GM18499 (cell line): ENCODE results near the gene TSEN54.

ENCODE experiments used
- ATAC-seq: cut with Tn5 transposase; IDR thresholded peaks from one replicate; pipeline ENCODE4 v1.9.1; 2021; ENCODE audit warnings: moderate number of reproducible peaks; ENCODE audit not compliant: insufficient read depth, unreplicated experiment

Gene TSEN54

GRCh38 chr17:75502721-75503329 is 13.5 kb upstream of the TSEN54 start:
- no peak for ATAC-seq

GRCh38 chr17:75503337-75503950 is 12.9 kb upstream of the TSEN54 start:
- ATAC-seq = no peak

- ATAC-seq = no peak
Measured at GRCh38 chr17:75503976-75504346, 12.4 kb upstream of the TSEN54 start.

DNA sequence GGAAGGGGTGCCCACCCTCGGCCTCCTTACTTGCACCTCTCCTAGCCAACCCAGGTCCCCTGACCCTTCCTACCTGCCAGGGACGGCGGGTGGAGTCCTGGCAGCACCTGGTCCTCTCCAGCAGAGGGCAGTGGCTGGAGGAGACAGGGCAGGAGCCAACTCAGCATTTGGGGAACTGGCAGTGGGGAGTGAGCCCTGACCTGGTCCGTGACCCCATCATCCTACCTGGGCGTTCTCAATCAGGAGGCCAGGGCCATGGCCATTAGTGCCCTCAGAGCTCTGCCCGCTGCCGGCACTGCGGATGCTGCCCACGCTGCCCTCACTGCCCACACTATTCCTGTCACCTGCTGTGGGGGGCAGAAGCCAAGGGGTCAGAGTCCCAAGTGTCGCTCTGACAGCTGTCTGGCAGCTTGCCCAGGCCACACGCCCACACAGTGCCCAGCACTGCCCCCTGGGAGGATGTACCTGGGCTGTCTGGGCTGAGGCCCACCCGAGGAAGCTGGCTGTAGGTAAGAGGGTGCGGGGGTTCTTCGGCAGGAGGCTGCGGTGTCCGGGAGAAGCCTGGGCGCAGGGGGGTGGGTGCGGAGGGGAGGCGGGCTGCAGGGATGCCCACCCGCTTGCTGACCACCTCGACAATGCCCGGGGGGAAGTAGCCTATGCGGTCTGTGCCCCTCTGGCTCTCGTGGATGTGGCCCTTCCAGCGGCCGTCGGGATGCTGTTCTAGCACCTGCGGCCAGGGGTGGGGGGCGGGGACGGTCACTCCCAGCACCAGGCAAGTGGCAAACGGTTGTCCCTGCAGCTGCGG is 11.8 kb upstream of the TSEN54 start:
- no peak for ATAC-seq

DNA sequence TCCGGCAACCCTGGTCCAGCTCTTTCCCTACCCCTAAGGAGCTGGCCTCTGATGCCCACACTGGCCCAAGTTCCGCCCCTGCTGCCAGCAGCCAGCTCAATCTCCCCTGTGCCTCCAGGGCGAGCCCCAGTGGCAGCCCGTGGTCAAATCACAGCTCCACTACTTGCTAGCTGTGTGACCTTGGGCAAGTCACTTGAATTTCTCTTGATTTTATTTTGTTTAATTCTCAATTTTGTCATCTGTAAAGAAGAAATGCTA is 11.2 kb upstream of the TSEN54 start:
- ATAC-seq = no peak

GRCh38 chr17:75505640-75506039 is 10.7 kb upstream of the TSEN54 start:
- no peak for ATAC-seq

DNA sequence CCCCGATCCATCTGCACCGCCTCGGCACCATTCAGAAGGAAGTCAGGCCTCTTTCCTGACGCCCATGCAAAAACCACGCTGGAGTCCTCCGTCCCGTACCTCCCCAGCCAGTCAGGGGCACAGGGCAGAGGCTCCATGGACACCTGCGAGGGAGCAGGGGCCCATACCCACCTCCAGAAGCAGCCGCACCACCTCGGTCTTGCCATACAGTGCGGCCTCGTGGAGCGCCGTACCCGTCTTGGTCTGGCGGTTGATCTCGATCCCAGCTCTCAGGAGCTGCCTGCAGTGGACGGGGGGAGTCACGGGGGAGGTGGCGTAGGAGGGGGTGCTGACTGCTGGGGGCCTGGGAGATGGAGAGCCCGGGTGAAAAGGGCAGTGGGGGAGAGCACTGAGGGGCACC is 10.2 kb upstream of the TSEN54 start:
- ATAC-seq = no peak

DNA sequence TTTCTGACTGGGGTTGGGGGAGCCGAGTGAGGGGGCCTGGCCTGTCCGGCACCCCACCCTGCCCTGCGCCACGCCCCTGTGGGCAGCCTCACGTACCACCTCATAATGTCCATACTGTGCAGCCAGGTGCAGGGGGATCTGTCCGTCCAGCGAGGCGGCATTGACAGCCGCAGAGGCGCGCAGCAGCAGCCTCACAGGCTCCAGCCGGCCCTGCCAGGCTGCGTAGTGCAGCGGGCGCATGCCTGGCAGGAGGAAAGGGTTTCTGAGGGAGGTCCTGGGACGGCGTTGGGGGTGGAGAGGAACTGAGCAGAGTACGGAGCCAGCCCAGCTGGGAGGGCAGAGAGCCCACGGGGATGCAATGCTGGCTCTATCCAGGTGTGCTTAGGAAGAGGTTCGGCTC is 9.4 kb upstream of the TSEN54 start:
- no peak for ATAC-seq

DNA sequence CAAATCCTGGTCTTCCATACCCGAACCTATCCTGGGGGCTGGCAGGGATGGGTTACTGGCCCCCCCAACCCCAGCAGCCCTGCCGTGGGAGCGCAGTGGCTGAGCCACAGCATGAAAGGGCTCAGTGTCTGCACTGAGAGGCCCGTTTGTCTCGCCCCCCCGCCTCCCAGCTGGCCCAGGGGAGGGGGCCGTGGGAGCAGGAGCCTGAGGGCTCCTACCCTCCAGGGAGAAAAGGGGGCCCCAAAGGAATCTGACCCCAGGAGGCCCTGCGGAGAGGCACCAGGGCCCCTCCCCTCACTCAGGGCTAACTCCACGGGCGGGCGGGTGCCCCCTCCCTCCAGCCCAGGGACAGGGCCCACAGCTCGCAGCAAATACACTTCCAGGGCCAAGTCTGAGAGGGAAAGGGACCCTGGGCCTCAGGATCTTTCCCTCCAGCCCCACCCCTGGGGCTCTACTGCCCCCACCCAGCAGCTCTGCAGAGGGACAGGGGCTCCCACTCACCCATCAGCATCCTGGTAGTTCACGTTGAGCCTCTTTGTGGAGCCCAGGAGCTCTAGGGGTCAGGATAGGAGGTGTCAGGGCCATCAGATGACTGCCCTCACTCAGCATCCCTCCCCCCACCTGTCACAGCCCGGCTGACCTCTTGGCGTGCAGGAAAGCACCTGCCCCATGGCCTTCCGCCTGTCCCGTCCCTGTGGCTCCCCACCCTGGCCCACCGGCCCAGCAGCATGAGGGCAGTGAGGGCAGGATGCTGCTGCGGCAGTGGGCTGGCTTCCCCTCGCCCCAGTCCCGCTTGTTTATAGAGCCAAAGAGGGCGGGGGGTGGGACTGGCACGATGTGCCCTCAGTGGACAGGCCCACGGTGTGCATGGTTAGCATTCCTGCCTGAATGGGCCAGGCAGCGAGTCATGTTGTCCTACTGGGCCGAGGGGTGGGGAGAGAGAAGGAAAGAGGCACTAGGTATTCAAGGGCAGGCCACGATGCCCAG is 8.3 kb upstream of the TSEN54 start:
- ATAC-seq = no peak

- ATAC-seq = no peak
Measured at GRCh38 chr17:75508931-75509361, 7.4 kb upstream of the TSEN54 start.

GRCh38 chr17:75509528-75510258 is 6.6 kb upstream of the TSEN54 start:
- no peak for ATAC-seq

GRCh38 chr17:75511270-75511609 is 5.1 kb upstream of the TSEN54 start:
- ATAC-seq = no peak

GRCh38 chr17:75511610-75512575 is 4.4 kb upstream of the TSEN54 start:
- no peak for ATAC-seq

DNA sequence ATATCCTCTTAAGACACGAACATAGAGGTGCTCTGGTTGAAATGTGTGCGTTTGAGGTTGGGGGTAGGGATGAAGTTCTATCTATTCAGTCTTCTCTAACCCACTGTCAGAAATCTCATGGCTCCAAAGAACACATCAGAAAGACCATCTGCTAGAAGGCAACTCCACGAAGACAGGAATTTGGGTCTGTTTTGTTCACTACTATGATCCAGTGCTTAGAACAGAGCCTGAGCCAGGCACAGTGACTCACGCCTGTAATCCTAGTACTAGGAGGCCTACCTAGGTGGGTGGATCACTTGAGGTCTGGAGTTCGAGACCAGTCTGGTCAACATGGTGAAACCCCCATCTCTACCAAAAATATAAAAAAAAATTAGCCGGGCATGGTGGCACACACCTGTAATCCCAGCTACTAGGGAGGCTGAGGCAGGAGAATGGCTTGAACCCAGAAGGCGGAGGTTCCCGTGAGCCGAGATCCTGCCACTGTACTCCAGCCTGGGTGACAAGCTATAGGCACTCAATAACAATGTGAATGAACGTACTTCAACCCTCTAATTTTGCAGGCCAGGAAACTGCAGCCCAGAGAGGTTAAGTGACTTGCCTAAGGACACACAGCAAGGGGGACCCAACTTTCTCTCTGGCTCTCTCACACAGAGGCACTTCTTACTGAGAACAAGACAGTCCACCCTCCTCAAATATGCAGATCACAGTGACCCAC is 3.2 kb upstream of the TSEN54 start:
- ATAC-seq = no peak

DNA sequence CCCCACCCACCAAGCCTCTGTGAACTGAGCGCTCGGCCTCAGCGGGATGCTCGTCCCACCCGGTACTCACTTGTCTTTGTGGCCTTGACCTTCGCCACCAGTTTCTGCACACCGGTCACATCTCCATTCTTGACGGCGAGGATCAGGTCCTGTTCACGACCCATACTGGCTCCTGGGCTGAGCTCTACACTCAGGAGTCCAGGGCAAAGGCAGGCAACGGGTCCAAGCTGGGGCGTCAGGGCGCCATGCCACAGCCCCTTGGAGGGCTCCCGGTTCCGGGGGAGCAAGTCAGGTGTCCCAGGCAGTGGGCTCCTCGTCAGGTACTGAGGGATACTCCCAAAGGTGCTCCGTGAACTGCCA is 2.7 kb upstream of the TSEN54 start:
- no peak for ATAC-seq

DNA sequence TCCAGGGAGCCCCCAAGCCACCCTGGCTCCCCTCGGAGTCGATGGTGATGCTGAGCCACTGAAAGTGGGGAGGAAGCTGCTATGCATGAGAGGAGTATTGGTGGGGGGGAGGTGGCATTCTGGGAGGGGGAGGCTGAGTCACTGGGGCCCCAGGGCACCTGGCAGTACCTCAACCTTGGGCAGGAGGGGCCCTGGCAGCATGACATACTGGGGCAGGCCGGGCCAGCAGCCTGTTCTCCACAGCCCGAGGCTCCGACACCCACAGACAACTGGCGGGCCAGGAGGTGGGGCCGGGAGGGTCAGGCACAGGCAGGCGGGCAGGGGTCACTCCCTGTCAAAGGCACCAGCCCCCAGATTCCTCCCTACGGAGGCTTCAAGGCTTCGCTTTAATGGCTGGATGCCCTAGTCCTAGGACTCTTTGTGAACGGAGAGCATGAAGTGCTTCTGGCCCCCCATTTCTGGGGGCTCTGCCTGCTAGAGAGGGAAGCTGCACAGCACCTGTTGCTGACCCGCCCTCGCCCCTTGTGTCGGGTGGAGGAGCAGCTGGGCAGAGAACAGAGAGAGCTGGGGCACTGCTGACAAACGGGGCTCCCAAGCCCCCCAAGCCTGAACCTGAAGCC is 1.9 kb upstream of the TSEN54 start:
- ATAC-seq = no peak

DNA sequence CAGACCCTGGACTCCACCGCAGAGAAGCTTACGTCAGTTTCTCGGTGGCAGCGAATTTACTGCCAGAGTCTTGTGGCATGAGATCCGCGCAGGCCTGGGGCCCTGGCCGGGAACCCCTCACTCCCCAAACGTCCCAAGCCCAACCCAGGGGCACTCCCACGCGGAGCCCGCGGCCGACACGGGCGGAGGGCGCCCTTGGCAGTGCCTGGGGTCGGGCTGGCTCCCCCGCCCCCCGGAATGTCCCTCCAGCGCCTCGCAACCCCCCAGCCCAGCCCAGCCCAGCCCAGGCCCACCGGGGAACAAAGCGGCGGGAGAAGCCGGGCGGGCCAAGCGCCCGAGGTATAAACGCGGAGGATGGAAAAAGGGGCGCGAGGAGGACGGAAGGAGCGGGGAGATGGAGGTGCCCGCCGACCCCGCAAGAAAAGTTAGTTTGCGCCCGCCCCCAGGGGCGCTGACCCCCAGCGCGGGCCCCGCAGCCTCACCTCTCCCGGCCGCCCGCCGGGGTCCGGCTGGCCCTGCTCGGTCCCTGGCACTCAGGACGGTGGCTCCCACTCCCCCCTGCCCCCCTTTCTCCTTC is 1.3 kb upstream of the TSEN54 start:
- no peak for ATAC-seq
